Nephron progenitor cell (in vitro differentiated cells): ENCODE results near the gene FLRT3.

Source experiments
- DNase-seq: peaks from one replicate; pipeline ENCODE4 v3.0.0; 2021
- H3K27ac Mint-ChIP-seq: 2 replicates; pipeline ENCODE4 v1.8.0; 2021; ENCODE audit warnings: mild to moderate bottlenecking, moderate library complexity, mixed read lengths
- H3K27me3 Mint-ChIP-seq: 2 replicates; pipeline ENCODE4 v1.8.0; 2021; ENCODE audit warnings: mild to moderate bottlenecking, low read depth, mixed read lengths; ENCODE audit not compliant: poor library complexity
- H3K36me3 Mint-ChIP-seq: 2 replicates; pipeline ENCODE4 v1.8.0; 2021; ENCODE audit warnings: low read depth, mixed read lengths
- H3K4me1 Mint-ChIP-seq: 2 replicates; pipeline ENCODE4 v1.8.0; 2021; ENCODE audit warnings: mixed read lengths
- H3K4me3 Mint-ChIP-seq: 2 replicates; pipeline ENCODE4 v1.8.0; 2021; ENCODE audit warnings: mild to moderate bottlenecking, moderate library complexity, mixed read lengths
- H3K9me3 Mint-ChIP-seq: 2 replicates; pipeline ENCODE4 v1.8.0; 2021; ENCODE audit warnings: mild to moderate bottlenecking, moderate library complexity, mixed read lengths
- CTCF ChIP-seq: fragments of 200-600 bp; sonication (generic); IDR thresholded peaks from 2 replicates; pipeline ENCODE4 v1.5.0; 2021; ENCODE audit warnings: antibody characterized with exemption

The FLRT3 gene

GRCh38 chr20:14303106-14303505, 34.3 kb downstream of the FLRT3 start:
- H3K4me3 Mint-ChIP-seq, result no peak overlapping the region
- no peaks in the 10 kb centered on the region for H3K27me3 Mint-ChIP-seq
- H3K9me3 Mint-ChIP-seq, result peaks cover 3% of the 10 kb centered on the region
- no peak overlapping the region for H3K27ac Mint-ChIP-seq
- TF ChIP-seq CTCF, result no peak
- no peak for DNase-seq
- H3K4me1 Mint-ChIP-seq, result no peaks in the 10 kb centered on the region
- no peaks in the 10 kb centered on the region for H3K36me3 Mint-ChIP-seq

GRCh38 chr20:14299831-14300230, 37.6 kb downstream of the FLRT3 start:
- no peak for DNase-seq
- Mint-ChIP-seq H3K4me1 (peaks cover 5% of the 10 kb centered on the region), H3K9me3 (no peaks in the 10 kb centered on the region), H3K36me3 (no peaks in the 10 kb centered on the region), H3K27ac (no peak overlapping the region), H3K4me3 (no peak overlapping the region), H3K27me3 (no peaks in the 10 kb centered on the region)
- no peak for TF ChIP-seq CTCF

GRCh38 chr20:14295770-14296309, 41.6 kb downstream of the FLRT3 start:
- no peaks in the 10 kb centered on the region for H3K27me3 Mint-ChIP-seq
- no peak for TF ChIP-seq CTCF

GRCh38 chr20:14295238-14295637, 42.2 kb downstream of the FLRT3 start:
- DNase-seq, result no peak
- TF ChIP-seq CTCF, result no peak
- Mint-ChIP-seq H3K36me3 (no peaks in the 10 kb centered on the region), H3K4me3 (no peak overlapping the region), H3K27ac (no peak overlapping the region), H3K9me3 (no peaks in the 10 kb centered on the region), H3K4me1 (peaks cover 5% of the 10 kb centered on the region), H3K27me3 (no peaks in the 10 kb centered on the region)

More at GRCh38 chr20:14295770-14296309, 41.6 kb downstream of the FLRT3 start:
- DNase-seq, result no peak
- Mint-ChIP-seq H3K4me3 (no peak overlapping the region), H3K4me1 (peaks cover 5% of the 10 kb centered on the region), H3K36me3 (no peaks in the 10 kb centered on the region), H3K9me3 (no peaks in the 10 kb centered on the region), H3K27ac (no peak overlapping the region)

- Mint-ChIP-seq H3K9me3 (no peaks in the 10 kb centered on the region), H3K27me3 (no peaks in the 10 kb centered on the region), H3K4me1 (peaks cover 5% of the 10 kb centered on the region), H3K27ac (no peak overlapping the region), H3K36me3 (no peaks in the 10 kb centered on the region), H3K4me3 (no peak overlapping the region)
- TF ChIP-seq CTCF, result no peak
- DNase-seq, result no peak
Measured at GRCh38 chr20:14291502-14291901, 45.9 kb downstream of the FLRT3 start.
